Stimulated activated CD8-positive, alpha-beta memory T cell treated with anti-CD3 and anti-CD28 coated beads, Interleukin-7, amount 100 ng/mL, for 4 hours (primary cell): ENCODE data around the gene UNKL.
"Not testable (repeated sequence)": the region's sequence is repeated elsewhere in the genome, so short reads cannot be mapped to it uniquely, and the experiment has no call there.

Experiments
- DNase-seq, 2 donors: peaks; one replicate each; pipeline ENCODE4 v3.0.0-alpha.2; 2020; ENCODE audit warnings: low read depth in 2 of 2

Gene UNKL

GRCh38 chr16:1446296-1447080, 32.0 kb upstream of the UNKL start:
- no peak for DNase-seq

GRCh38 chr16:1445518-1446203, 31.2 kb upstream of the UNKL start:
- DNase-seq: no peak

DNA sequence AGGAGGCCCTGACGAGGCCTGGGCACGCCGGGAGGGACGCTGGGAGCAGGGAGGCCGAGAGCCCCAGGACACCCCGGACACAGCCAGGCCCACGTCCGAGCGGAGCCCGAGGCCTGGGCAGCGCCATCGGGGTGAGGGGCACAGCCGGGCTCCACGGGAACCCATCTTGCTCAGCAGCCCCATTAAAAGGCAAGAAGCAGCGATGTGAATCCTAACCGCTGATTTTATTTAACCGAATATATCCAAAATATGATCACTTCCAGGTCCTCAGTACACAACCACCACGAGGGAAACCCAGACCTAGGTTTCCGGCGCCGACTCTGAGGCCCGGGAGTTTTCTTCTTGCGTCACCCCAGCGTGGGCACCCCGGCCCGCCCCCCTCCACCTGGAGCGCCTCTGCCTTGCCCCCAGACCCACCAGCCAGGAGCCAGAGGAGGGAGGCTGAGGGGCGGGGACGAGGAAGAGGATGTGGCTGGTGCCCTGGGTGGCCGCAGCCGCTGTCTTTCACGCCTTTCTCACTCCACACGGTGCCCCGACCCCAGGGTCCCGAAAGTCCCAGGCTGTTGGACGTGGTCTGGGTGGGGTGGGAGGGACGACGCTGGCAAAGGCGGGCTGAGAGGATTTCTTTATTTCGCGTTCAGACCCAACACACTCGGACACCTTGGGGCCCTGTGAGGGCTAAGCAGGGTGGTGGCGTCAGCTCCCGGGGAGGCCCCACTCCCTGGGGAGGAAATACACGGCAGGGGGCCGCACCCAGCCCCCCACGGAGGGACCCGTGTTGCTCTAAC, 30.4 kb upstream of the UNKL start:
- no peak for DNase-seq

GRCh38 chr16:1443980-1444729, 29.7 kb upstream of the UNKL start, which contains the start of gene CCDC154:
CCDC154 (minus strand) TSS chr16:1444556; CDS start chr16:1444322, 234 bp downstream.
- DNase-seq: no peak

DNA sequence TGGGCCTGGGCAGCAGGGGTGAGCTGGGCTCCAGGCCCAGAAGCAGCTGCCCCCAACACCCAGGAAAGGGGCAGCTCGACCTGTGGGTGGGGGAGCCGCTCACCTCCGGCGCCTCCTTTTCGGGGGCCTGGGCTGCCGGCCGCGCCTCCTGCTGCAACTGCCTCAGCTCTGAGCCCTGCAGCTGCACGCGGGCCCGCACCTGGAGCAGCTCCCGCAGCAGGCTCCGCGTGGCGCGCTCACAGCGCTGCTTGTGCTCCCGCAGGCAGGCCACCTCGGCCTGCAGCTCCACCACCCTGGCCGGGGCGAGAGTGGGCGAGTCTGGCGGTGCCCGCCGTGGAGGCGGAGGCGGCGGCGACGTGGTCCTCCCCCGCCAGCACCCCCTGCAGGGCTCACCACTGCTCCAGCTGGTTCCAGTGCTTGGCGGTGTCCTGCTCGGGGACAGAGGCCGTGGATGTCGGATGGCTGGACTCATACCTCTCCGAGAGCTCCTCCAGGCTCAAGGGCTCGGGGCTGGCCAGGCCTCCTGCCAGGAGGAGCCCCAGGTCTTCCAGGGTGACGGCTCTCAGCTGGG, 29.0 kb upstream of the UNKL start:
- no peak for DNase-seq

DNA sequence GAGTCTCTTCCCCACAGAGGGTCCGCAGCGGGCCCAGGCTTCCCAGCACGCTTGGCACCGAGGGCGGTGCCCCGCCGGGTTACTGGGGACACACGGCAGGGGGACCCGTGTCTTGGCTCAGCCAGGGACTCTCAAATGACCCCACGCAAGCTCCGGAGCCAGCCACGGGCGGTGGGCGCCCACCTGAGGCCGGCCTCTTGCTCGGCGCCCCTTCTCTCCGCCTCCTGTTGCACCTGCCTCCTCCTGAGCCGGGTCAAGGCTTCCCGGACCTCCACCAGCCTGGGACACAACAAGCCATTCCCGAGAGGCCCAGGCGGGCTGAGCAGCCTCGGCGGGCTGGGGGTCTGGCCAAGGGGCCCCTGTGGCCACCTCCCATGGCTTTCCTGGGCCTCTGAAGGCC, 28.2 kb upstream of the UNKL start:
- no peak for DNase-seq

- DNase-seq: no peak
These were observed 26.9 kb upstream of the UNKL start for GRCh38 chr16:1441391-1441829.

- DNase-seq: not testable (repeated sequence)
These were observed 25.2 kb upstream of the UNKL start for GRCh38 chr16:1439699-1440074.

GRCh38 chr16:1439058-1439698, 24.7 kb upstream of the UNKL start:
- DNase-seq: no peak

- DNase-seq: no peak
These were observed 23.9 kb upstream of the UNKL start for GRCh38 chr16:1438229-1439057.

GRCh38 chr16:1437606-1438005, 23.1 kb upstream of the UNKL start:
- no peak for DNase-seq

GRCh38 chr16:1436731-1437355, 22.3 kb upstream of the UNKL start:
- DNase-seq: no peak

DNA sequence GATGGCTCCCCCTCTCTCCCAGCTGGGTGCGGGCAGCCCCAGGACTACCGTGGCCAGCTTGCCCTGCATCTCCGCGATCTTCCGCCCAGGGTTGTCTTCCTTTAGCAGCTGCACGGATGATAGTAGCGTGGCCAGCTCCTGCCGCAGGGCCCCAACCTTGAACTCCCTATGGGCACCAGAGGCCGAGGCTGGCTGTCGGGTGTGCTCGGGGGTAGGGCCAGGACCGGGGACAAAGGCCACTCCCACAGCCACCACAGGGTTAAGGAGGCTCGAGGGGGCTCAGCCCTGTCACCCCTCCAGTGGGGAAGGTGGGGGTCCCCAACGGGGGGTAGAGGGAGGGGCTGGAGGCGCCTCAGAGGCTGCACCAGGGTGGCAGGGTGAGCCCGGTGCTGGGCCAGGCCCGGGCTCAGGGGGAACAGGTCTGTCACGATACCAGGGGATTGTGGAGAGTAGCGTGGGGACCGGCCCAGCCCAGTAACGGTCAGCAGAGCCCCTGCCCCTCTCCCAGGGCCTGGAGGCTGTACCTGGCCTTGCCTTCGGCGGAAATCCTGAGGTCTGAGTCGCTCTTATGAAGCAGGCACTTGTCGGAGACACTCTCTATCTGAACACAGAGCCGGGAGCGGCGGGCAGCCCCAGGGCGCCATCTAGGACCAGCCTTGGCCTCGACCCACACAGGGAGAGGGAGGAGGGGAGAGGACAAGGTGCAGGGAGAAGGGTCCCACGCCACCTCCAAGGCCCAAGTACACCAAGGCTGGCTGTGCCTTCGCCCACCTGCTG, 21.6 kb upstream of the UNKL start:
- no peak for DNase-seq

DNA sequence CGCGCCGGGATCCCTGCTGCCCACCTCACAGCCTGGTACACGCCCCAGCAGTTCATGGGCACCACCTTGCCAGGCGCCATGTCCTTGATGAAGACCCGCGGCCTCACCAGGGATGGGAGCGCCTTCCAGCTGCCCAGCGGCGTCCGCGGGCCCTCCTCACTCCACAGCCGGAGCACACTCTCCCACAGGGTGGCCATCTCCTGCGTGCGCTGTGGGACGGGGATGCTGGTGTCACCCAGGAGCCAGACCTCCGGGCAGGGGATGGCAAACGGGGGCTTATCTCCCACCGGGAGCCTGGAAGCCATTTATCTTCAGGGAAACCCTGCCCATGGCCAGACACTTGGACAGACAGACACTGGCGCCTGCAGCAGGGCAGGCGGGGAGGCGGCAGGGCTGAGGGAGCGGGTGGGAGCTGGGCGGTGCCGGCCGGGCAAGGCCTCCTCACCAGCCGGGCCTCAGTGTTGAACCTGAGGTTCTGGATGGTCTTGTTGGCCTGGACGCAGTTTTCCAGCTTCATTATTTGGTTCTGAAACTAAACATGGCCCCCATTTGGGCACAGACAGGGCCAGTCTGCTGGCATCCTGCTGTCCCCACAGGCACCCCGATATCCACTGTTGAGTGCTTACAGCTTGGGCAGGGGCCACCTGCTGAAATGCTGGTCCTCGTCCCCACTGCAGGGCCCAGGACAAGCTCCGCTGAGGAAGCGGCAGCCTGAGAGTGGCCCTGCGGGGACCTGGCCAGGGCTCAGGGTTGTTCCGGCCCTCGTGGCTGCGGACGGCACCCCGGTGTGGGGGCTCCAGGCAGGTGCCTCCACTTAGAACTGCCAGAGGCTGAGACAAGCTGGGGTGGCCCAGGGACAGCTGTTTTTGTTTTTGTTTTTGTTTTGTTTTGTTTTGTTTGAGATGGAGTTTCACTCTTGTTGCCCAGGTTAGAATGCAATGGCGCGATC, 20.4 kb upstream of the UNKL start:
- DNase-seq: no peak

- DNase-seq: no peak
These were observed 19.3 kb upstream of the UNKL start for GRCh38 chr16:1433756-1434155.

- DNase-seq: no peak
These were observed 18.7 kb upstream of the UNKL start for GRCh38 chr16:1433263-1433560.

DNA sequence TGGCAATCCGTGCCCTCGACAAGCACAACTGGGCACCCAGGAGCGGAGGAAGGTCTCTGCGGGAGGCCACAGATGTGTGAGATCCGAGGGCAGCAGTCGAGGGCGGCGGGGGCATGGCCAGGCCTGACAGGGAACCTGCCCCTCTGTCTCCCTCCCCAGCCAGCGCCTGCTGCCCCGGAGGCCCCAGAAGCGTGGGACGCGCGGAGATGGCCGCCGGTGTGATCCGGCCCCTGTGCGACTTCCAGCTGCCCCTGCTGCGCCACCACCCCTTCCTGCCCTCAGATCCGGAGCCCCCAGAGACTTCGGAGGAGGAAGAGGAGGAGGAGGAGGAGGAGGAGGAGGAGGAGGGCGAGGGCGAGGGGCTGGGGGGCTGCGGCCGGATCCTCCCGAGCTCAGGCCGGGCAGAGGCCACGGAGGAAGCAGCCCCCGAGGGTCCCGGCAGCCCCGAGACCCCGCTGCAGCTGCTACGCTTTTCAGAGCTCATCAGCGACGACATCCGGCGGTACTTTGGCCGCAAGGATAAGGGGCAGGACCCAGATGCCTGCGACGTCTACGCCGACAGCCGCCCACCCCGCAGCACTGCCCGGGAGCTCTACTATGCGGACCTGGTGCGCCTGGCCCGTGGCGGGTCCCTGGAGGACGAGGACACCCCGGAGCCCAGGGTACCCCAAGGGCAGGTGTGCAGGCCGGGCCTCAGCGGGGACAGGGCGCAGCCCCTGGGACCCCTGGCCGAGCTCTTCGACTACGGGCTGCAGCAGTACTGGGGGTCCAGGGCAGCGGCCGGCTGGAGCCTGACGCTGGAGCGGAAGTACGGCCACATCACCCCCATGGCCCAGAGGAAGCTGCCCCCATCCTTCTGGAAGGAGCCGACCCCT, 18.1 kb upstream of the UNKL start:
- no peak for DNase-seq
